A549 treated with AZD9567 at 1 μM for 4 hours (cell line): ENCODE measurements around the gene SLC35A1. TPM values are rescaled to one million over a fixed set of nuclear protein-coding genes. Genes with fewer than 3 reads are reported as not detected.

ENCODE experiments used
- total RNA-seq: library from RNA; stranded (reverse); fragments of 200-300 nt; extraction: Qiagen RNA extraction; gene quantifications from 5 replicates; pipeline ENCODE4 v1.2.3, GENCODE V29; 2022; ENCODE audit not compliant: insufficient read depth

The SLC35A1 gene
- 7.3 to 10.0 TPM (median 9.1 TPM) in 5 replicates for total RNA-seq

GRCh38 chr6:87472525-87473418 is at the start of gene SLC35A1:
SLC35A1 (plus strand) TSS chr6:87472974; CDS start chr6:87473004, 30 bp downstream.

Other genes with a start within 250 kb of the SLC35A1 start
- gene SMIM8, start 150.4 kb upstream of the SLC35A1 start, total RNA-seq: 2.8 to 7.6 TPM (median 3.6 TPM) in 5 replicates
- gene GJB7, start 143.7 kb upstream of the SLC35A1 start, total RNA-seq: not detected in 5 replicates
- gene C6orf163, start 128.2 kb upstream of the SLC35A1 start, total RNA-seq: 0.07 to 0.34 TPM (median 0.33 TPM) in 3 of 5 replicates, not detected in the others
- 0.50 to 0.60 TPM (median 0.52 TPM) in 4 of 5 replicates, not detected in the other for gene CFAP206, start 65.0 kb upstream of the SLC35A1 start, total RNA-seq
- gene RARS2, start 117.0 kb downstream of the SLC35A1 start, total RNA-seq: 19.8 to 23.1 TPM (median 20.9 TPM) in 5 replicates
- 16.1 to 18.0 TPM (median 16.9 TPM) in 5 replicates for gene ORC3, start 117.2 kb downstream of the SLC35A1 start, total RNA-seq
- gene AKIRIN2, start 229.3 kb downstream of the SLC35A1 start, total RNA-seq: 24.0 to 34.3 TPM (median 31.3 TPM) in 5 replicates